B cell (primary cell): ENCODE data around the gene NR4A2. TPM values are rescaled to one million over a fixed set of nuclear protein-coding genes. Genes with fewer than 3 reads are reported as not detected.

Experiments
- ATAC-seq: fragments of 200-7000 bp; cut with Tn5 transposase; one replicate; pipeline ENCODE4 v1.10.0; 2021; ENCODE audit warnings: low read depth, mild to moderate bottlenecking, moderate number of reproducible peaks, moderate library complexity
- CTCF ChIA-PET: fragments of 350-600 bp; sonication (Branson Sonifier 250); formaldehyde crosslinking; loops from one replicate; lab custom pipeline; 2021; ENCODE audit warnings: antibody characterized with exemption, inconsistent platforms; lab: Charles Lee
- POLR2A ChIA-PET: fragments of 350-600 bp; sonication (Branson Sonifier 250); formaldehyde crosslinking; loops from one replicate; lab custom pipeline; 2021; ENCODE audit warnings: antibody characterized with exemption; lab: Charles Lee
- DNase-seq: peaks from one replicate; pipeline ENCODE4 v3.0.0; 2013
- H2AFZ ChIP-seq: 2 replicates; pipeline ENCODE4 v1.6.1; 2012; ENCODE audit warnings: mild to moderate bottlenecking, low read depth, low read length; ENCODE audit not compliant: insufficient read depth, poor library complexity, severe bottlenecking
- H3K27ac ChIP-seq, 2 donors: 1 replicate in 1 of 2; 2 replicates in 1 of 2; pipeline ENCODE4 v1.5.1; 2012 to 2013; ENCODE audit warnings: low read length in 2 of 2, mild to moderate bottlenecking in 2 of 2, moderate library complexity in 1 of 2
- H3K27me3 ChIP-seq, 4 experiments: fragments of 200-600 bp in 1 of 4; sonication (generic) in 1 of 4; replicated peaks in 1 of 4; 1 replicate in 2 of 4; 2 replicates in 2 of 4; pipeline versions ENCODE4 v1.6.1 to v1.7.0; 2013 to 2016; ENCODE audit warnings: low read length in 3 of 4, mild to moderate bottlenecking in 2 of 4, mixed read lengths in 1 of 4, moderate library complexity in 1 of 4; ENCODE audit not compliant: insufficient read depth in 4 of 4, control insufficient read depth in 3 of 4; ENCODE audit errors: control extremely low read depth in 1 of 4
- H3K36me3 ChIP-seq, 2 experiments: replicated peaks in 1 of 2; 1 replicate in 1 of 2; 2 replicates in 1 of 2; pipeline versions ENCODE4 v1.6.1 to v1.7.1; 2013; ENCODE audit warnings: low read length in 1 of 2; ENCODE audit not compliant: insufficient read depth in 2 of 2, control insufficient read depth in 1 of 2; ENCODE audit errors: control extremely low read depth in 1 of 2, extremely low read depth in 1 of 2
- H3K4me1 ChIP-seq, 2 donors: fragments of 200-600 bp in 1 of 2; sonication (generic) in 1 of 2; 1 replicate in 1 of 2; 2 replicates in 1 of 2; pipeline versions ENCODE4 v1.5.1 to v1.6.1; 2013 to 2017; ENCODE audit warnings: low read length in 2 of 2; ENCODE audit not compliant: control insufficient read depth in 2 of 2, insufficient read depth in 2 of 2
- H3K4me2 ChIP-seq: replicated peaks from 2 replicates; pipeline ENCODE3; 2012; ENCODE audit warnings: mild to moderate bottlenecking, low read depth, low read length; ENCODE audit not compliant: poor library complexity, severe bottlenecking
- H3K4me3 ChIP-seq, 5 experiments: fragments of 200-600 bp in 1 of 5; sonication (generic) in 1 of 5; 1 replicate in 3 of 5; 2 replicates in 2 of 5; pipeline versions ENCODE4 v1.5.1 to v1.7.0; 2011 to 2016; ENCODE audit warnings: low read length in 4 of 5, mild to moderate bottlenecking in 4 of 5, low read depth in 2 of 5, control low read depth in 1 of 5, moderate library complexity in 1 of 5; ENCODE audit not compliant: insufficient read depth in 1 of 5; ENCODE audit errors: control extremely low read depth in 1 of 5, extremely low read depth in 1 of 5
- H3K79me2 ChIP-seq: fragments of 200-600 bp; sonication (generic); one replicate; pipeline ENCODE4 v1.6.0; 2016; ENCODE audit warnings: low read length; ENCODE audit not compliant: control insufficient read depth, insufficient read depth
- H3K9ac ChIP-seq: fragments of 200-600 bp; sonication (generic); 2 replicates; pipeline ENCODE4 v1.6.1; 2017; ENCODE audit warnings: mild to moderate bottlenecking, low read length, moderate library complexity
- H3K9me3 ChIP-seq, 3 donors: one replicate each; pipeline versions ENCODE4 v1.6.1 to v1.7.1; 2013; ENCODE audit warnings: low read length in 2 of 3; ENCODE audit not compliant: control insufficient read depth in 2 of 3, insufficient read depth in 1 of 3; ENCODE audit errors: control extremely low read depth in 1 of 3
- H4K20me1 ChIP-seq: 2 replicates; pipeline ENCODE4 v1.6.0; 2012; ENCODE audit warnings: mild to moderate bottlenecking, low read length; ENCODE audit not compliant: insufficient read depth, control insufficient read depth, poor library complexity, severe bottlenecking
- H3K27ac Mint-ChIP-seq: one replicate; pipeline ENCODE4 v1.8.0; 2021; ENCODE audit warnings: mixed read lengths
- H3K27me3 Mint-ChIP-seq: one replicate; pipeline ENCODE4 v1.8.0; 2021; ENCODE audit warnings: mixed read lengths
- H3K4me1 Mint-ChIP-seq: one replicate; pipeline ENCODE4 v1.8.0; 2021; ENCODE audit warnings: mixed read lengths
- H3K4me3 Mint-ChIP-seq: one replicate; pipeline ENCODE4 v1.8.0; 2021; ENCODE audit warnings: mixed read lengths
- H3K9me3 Mint-ChIP-seq: one replicate; pipeline ENCODE4 v1.8.0; 2022; ENCODE audit warnings: mixed read lengths; ENCODE audit not compliant: insufficient read depth
- EZH2 ChIP-seq: IDR thresholded peaks from 2 replicates; pipeline ENCODE4 v1.6.1; 2012; ENCODE audit warnings: borderline replicate concordance, low read depth, mild to moderate bottlenecking, moderate library complexity, low read length; ENCODE audit not compliant: insufficient read depth, poor library complexity, severe bottlenecking
- WGBS: methylation state at CpG from one replicate; pipeline ENCODE4 v1.1.5; 2013; ENCODE audit warnings: missing lambda C conversion rate; ENCODE audit not compliant: insufficient coverage; 5-methylcytosine and 5-hydroxymethylcytosine counted together
- intact Hi-C: fragments of 100-400 bp; cut with micrococcal nuclease; formaldehyde crosslinking; loops from one replicate; pipeline ENCODE4 v1.10.0; 2022
- polyA plus RNA-seq: library from polyadenylated mRNA; depleted of rRNA; stranded (reverse); fragments of >200 nt; gene quantifications from 2 replicates; pipeline ENCODE4 v1.2.3, GENCODE V29; 2012
- total RNA-seq, 2 donors: library from RNA; stranded (reverse); fragments of 120-200 nt in 1 of 2; gene quantifications; 1 replicate in 1 of 2; 2 replicates in 1 of 2; pipeline versions ENCODE4 v1.2.3 to v1.2.4, GENCODE V29; 2013 to 2022
- TF ChIP-seq, protein P1 (sequence below): fragments of 200-600 bp; IDR thresholded peaks from one replicate; pipeline ENCODE4 v1.8.0; 2022; ENCODE audit warnings: antibody characterized with exemption, mild to moderate bottlenecking

The NR4A2 gene
- total and polyA plus RNA-seq, 2 donors (not counting 1 experiment from before 2014, with no cell fraction given), result 30.6 to 177 TPM

DNA sequence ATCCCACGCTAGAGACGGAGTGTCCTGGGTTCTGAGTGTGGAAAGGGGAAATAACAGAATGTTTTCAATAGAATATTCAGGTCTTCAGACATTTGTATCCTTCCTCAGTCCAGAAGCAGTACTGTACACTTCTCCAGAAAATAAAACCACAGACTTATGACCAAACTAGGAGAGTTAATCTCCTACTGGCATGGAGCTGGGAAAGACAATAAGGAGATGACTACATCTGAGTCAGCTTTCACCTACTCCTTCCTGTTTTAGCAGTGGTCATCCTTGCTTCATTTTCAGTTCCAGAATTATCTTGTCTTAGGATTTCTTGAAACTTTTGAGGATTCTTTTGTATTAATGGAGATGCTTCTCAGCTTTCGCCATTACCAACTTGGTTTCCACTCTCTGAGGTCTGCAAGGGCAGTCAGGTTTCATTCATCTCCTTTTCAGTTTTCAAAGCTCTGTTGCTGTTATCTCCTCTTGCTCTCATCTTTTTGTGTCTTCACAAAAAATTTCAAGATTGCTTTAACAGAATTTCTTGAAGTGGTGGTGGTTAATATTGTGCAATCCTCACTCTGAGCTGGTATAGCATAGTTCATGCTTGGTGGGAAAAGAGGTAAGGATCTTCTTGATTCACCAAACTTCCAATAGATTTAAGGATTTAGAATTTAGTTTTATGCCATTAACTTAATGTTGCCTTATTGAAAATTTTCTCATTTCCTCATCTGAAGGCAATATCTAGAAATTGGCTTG, 23.7 kb upstream of the NR4A2 start:
- H3K4me2 ChIP-seq, result no peak overlapping the region

DNA sequence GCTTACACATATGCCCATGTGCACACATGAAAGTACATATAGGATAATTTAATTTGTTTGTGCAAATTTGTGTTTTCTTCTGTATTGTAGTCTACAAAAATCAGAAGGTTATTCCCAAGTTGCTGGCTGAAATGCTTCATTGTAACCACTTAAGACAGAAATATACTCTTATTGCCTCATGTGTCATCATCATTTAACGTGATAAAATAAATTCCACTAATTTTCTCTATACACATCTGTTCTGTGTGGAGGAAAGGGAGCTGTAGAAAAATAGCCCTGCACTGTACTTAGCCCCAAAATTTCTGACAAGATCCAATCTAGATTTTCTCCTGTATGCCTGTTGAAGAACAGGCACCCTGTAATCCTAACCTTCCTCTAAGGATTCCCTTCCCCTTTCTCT, 20.4 kb upstream of the NR4A2 start:
- Histone ChIP-seq H3K4me3 (no peak overlapping the region), H3K36me3 (no peaks in the 10 kb centered on the region), H3K27ac (no peak overlapping the region), H3K27me3 (no peaks in the 10 kb centered on the region), H3K9ac (no peak overlapping the region), H3K79me2 (no peaks in the 10 kb centered on the region), H4K20me1 (no peaks in the 10 kb centered on the region), H2AFZ (no peak overlapping the region), H3K4me1 (no peaks in the 10 kb centered on the region), H3K4me2 (no peak overlapping the region), H3K9me3 (no peaks in the 10 kb centered on the region)
- intact Hi-C loops, result no loop called here
- DNase-seq (no peak), ATAC-seq (no peak)
- WGBS, result no CpG with 5 or more reads among the region's 1 CpG
- Mint-ChIP-seq H3K27me3 (no peaks in the 10 kb centered on the region), H3K4me3 (no peak overlapping the region), H3K4me1 (no peaks in the 10 kb centered on the region), H3K9me3 (no peaks in the 10 kb centered on the region), H3K27ac (no peak overlapping the region)
- POLR2A ChIA-PET, result no interaction called here
- CTCF ChIA-PET, result no interaction called here
- TF ChIP-seq, protein P1, sequence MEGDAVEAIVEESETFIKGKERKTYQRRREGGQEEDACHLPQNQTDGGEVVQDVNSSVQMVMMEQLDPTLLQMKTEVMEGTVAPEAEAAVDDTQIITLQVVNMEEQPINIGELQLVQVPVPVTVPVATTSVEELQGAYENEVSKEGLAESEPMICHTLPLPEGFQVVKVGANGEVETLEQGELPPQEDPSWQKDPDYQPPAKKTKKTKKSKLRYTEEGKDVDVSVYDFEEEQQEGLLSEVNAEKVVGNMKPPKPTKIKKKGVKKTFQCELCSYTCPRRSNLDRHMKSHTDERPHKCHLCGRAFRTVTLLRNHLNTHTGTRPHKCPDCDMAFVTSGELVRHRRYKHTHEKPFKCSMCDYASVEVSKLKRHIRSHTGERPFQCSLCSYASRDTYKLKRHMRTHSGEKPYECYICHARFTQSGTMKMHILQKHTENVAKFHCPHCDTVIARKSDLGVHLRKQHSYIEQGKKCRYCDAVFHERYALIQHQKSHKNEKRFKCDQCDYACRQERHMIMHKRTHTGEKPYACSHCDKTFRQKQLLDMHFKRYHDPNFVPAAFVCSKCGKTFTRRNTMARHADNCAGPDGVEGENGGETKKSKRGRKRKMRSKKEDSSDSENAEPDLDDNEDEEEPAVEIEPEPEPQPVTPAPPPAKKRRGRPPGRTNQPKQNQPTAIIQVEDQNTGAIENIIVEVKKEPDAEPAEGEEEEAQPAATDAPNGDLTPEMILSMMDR, result no peak
- TF ChIP-seq EZH2, result no peak

More for the DNA sequence above, 23.7 kb upstream of the NR4A2 start:
- H3K9ac ChIP-seq, result no peak overlapping the region
- Mint-ChIP-seq H3K4me1 (no peaks in the 10 kb centered on the region), H3K27me3 (no peaks in the 10 kb centered on the region), H3K9me3 (no peaks in the 10 kb centered on the region), H3K4me3 (no peak overlapping the region), H3K27ac (no peak overlapping the region)
- no peak overlapping the region for H3K27ac ChIP-seq
- DNase-seq, result no peak
- H4K20me1 ChIP-seq, result no peaks in the 10 kb centered on the region
- ChIA-PET POLR2A (no interaction called here), CTCF (interaction anchor here (1.4 kb wide), 1 partner anchor 13 kb away, joined by 4 read pairs; no protein-coding TSS in a partner anchor)
- 100% methylated on average over 1 of the region's 3 CpGs for WGBS
- no peaks in the 10 kb centered on the region for H3K27me3 ChIP-seq
- intact Hi-C loops, result no loop called here
- H3K9me3 ChIP-seq, result no peaks in the 10 kb centered on the region
- TF ChIP-seq EZH2, result no peak
- TF ChIP-seq, protein P1, result no peak
- no peaks in the 10 kb centered on the region for H3K4me1 ChIP-seq
- no peak overlapping the region for H3K4me3 ChIP-seq
- ATAC-seq, result no peak
- no peaks in the 10 kb centered on the region for H3K36me3 ChIP-seq
- H2AFZ ChIP-seq, result no peak overlapping the region
- no peaks in the 10 kb centered on the region for H3K79me2 ChIP-seq
